Brain microvascular endothelial cell (primary cell): Measurements from ENCODE around the gene HACD2.

Source experiments
- DNase-seq: peaks from one replicate; pipeline ENCODE4 v3.0.0-alpha.2; 2020
- H3K27ac ChIP-seq: fragments of 250-450 bp; sonication (Bioruptor Pico); 2 replicates; pipeline ENCODE4 v1.5.1; 2020; ENCODE audit warnings: mild to moderate bottlenecking, moderate library complexity
- H3K27me3 ChIP-seq: fragments of 250-450 bp; sonication (Bioruptor Pico); replicated peaks from 2 replicates; pipeline ENCODE4 v1.5.1; 2020; ENCODE audit warnings: mild to moderate bottlenecking
- H3K36me3 ChIP-seq: fragments of 250-450 bp; sonication (Bioruptor Pico); replicated peaks from 2 replicates; pipeline ENCODE4 v1.5.1; 2020; ENCODE audit warnings: mild to moderate bottlenecking
- H3K4me3 ChIP-seq: 2 replicates; pipeline ENCODE4 v1.5.1; 2011; ENCODE audit warnings: low read depth, mild to moderate bottlenecking, control low read depth, low read length, moderate library complexity
- in situ Hi-C: cut with HindIII; loops from 2 replicates; pipeline ENCODE4 v1.10.0; 2017; ENCODE audit warnings: low sequenced_read_pairs, low pct_ligation_motif_present
- TF ChIP-seq, protein P1 (sequence below): IDR thresholded peaks from 2 replicates; pipeline ENCODE4 v1.5.1; 2011; ENCODE audit warnings: low read depth, mild to moderate bottlenecking, moderate library complexity, low read length, control low read depth, inconsistent platforms; ENCODE audit errors: missing control alignments

The HACD2 gene

GRCh38 chr3:123505820-123506219 lies 79.0 kb downstream of the HACD2 start:
- no peak overlapping the region for H3K4me3 ChIP-seq
- no peaks in the 10 kb centered on the region for H3K36me3 ChIP-seq
- in situ Hi-C loops: no loop called here
- H3K27ac ChIP-seq: no peak overlapping the region
- TF ChIP-seq, protein P1, sequence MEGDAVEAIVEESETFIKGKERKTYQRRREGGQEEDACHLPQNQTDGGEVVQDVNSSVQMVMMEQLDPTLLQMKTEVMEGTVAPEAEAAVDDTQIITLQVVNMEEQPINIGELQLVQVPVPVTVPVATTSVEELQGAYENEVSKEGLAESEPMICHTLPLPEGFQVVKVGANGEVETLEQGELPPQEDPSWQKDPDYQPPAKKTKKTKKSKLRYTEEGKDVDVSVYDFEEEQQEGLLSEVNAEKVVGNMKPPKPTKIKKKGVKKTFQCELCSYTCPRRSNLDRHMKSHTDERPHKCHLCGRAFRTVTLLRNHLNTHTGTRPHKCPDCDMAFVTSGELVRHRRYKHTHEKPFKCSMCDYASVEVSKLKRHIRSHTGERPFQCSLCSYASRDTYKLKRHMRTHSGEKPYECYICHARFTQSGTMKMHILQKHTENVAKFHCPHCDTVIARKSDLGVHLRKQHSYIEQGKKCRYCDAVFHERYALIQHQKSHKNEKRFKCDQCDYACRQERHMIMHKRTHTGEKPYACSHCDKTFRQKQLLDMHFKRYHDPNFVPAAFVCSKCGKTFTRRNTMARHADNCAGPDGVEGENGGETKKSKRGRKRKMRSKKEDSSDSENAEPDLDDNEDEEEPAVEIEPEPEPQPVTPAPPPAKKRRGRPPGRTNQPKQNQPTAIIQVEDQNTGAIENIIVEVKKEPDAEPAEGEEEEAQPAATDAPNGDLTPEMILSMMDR: no peak
- DNase-seq: no peak
- H3K27me3 ChIP-seq: no peaks in the 10 kb centered on the region

DNA sequence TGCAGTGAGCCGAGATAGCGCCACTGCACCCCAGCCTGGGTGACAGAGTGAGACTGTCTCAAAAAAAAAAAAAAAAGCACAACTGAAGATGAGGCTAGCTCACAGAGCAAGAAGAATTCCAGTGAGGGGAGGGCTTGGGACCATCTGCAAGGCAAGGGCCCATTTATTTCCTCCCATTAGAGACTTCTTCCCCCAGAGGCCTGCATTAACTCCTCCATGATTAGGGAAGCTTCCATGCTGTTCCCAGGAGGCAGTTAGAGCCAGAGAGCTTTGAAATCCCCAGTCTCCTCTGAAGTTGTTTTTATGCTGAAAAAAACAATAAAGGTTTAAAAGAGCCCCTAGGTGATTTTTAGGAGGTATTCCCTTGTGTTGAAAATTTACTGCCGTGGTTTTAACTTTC lies 81.7 kb downstream of the HACD2 start:
- no peaks in the 10 kb centered on the region for H3K27me3 ChIP-seq
- no peak for DNase-seq
- H3K36me3 ChIP-seq: no peaks in the 10 kb centered on the region
- TF ChIP-seq, protein P1: no peak
- H3K27ac ChIP-seq: no peak overlapping the region
- in situ Hi-C loops: no loop called here
- H3K4me3 ChIP-seq: no peak overlapping the region

- in situ Hi-C loops: no loop called here
- TF ChIP-seq, protein P1: no peak
- no peak overlapping the region for H3K4me3 ChIP-seq
- no peaks in the 10 kb centered on the region for H3K36me3 ChIP-seq
- DNase-seq: peak; percentile 21
- H3K27me3 ChIP-seq: no peaks in the 10 kb centered on the region
- no peak overlapping the region for H3K27ac ChIP-seq
Measured at GRCh38 chr3:123499322-123499721, 85.5 kb downstream of the HACD2 start.

GRCh38 chr3:123498761-123499160 lies 86.1 kb downstream of the HACD2 start:
- TF ChIP-seq, protein P1: no peak
- no peak for DNase-seq
- H3K36me3 ChIP-seq: no peaks in the 10 kb centered on the region
- in situ Hi-C loops: no loop called here
- no peak overlapping the region for H3K27ac ChIP-seq
- no peak overlapping the region for H3K4me3 ChIP-seq
- H3K27me3 ChIP-seq: no peaks in the 10 kb centered on the region

- TF ChIP-seq, protein P1: no peak
- no peak overlapping the region for H3K4me3 ChIP-seq
- no peaks in the 10 kb centered on the region for H3K36me3 ChIP-seq
- DNase-seq: no peak
- in situ Hi-C loops: no loop called here
- no peaks in the 10 kb centered on the region for H3K27me3 ChIP-seq
- H3K27ac ChIP-seq: no peak overlapping the region
Measured at GRCh38 chr3:123493912-123494311, 90.9 kb downstream of the HACD2 start.

- H3K27ac ChIP-seq: no peak overlapping the region
- H3K4me3 ChIP-seq: no peak overlapping the region
- no peak for DNase-seq
- in situ Hi-C loops: no loop called here
- TF ChIP-seq, protein P1: no peak
- H3K27me3 ChIP-seq: no peaks in the 10 kb centered on the region
- H3K36me3 ChIP-seq: no peaks in the 10 kb centered on the region
Measured at GRCh38 chr3:123491966-123492587, 92.8 kb downstream of the HACD2 start.
